Endothelial cell of umbilical vein (primary cell): ENCODE data around the gene TTLL7. TPM values are rescaled to one million over a fixed set of nuclear protein-coding genes. Genes with fewer than 3 reads are reported as not detected.

Source experiments
- BruUV-seq: library from RNA; stranded (reverse); fragments of 400-500 nt; replicated peaks from 2 replicates; lab custom pipeline; 2021; lab: Mats Ljungman, UMichigan
- CTCF ChIA-PET: fragments of 300-600, 350-600 bp; sonication (Branson Sonifier 250); formaldehyde crosslinking; loops from one replicate; lab custom pipeline; 2021; ENCODE audit warnings: antibody characterized with exemption, inconsistent platforms; lab: Charles Lee
- POLR2A ChIA-PET: fragments of 300-600, 350-600 bp; sonication (Branson Sonifier 250); formaldehyde crosslinking; loops from one replicate; lab custom pipeline; 2021; ENCODE audit warnings: antibody characterized with exemption, inconsistent platforms; lab: Charles Lee
- DNase-seq: peaks from one replicate; pipeline ENCODE4 v3.0.0-alpha.2; 2011; ENCODE audit warnings: low read depth, low spot score
- FAIRE-seq: peaks from 2 replicates; lab custom pipeline; 2011; peaks lifted over from hg19 to GRCh38; lab: Jason Lieb, UNC
- H2AFZ ChIP-seq: 2 replicates; pipeline ENCODE4 v1.6.0; 2012; ENCODE audit warnings: low read depth, low read length, control low read depth, inconsistent platforms
- H3K27ac ChIP-seq: 2 replicates; pipeline ENCODE4 v1.5.1; 2011; ENCODE audit warnings: low read depth, mild to moderate bottlenecking, control low read depth, low read length, moderate library complexity; ENCODE audit not compliant: insufficient read depth
- H3K27me3 ChIP-seq, 2 experiments: 2 replicates each; pipeline versions ENCODE4 v1.6.0 to v1.6.1; 2011; ENCODE audit warnings: low read length in 2 of 2, mixed read lengths in 1 of 2; ENCODE audit not compliant: control insufficient read depth in 2 of 2, insufficient read depth in 2 of 2
- H3K36me3 ChIP-seq, 2 experiments: 2 replicates in 1 of 2; 3 replicates in 1 of 2; pipeline ENCODE4 v1.5.1; 2011; ENCODE audit warnings: low read length in 2 of 2, mild to moderate bottlenecking in 1 of 2, moderate library complexity in 1 of 2; ENCODE audit not compliant: control insufficient read depth in 2 of 2, insufficient read depth in 2 of 2; ENCODE audit errors: extremely low read depth in 1 of 2
- H3K4me1 ChIP-seq: 3 replicates; pipeline ENCODE4 v1.5.1; 2011; ENCODE audit warnings: mild to moderate bottlenecking, low read length; ENCODE audit not compliant: control insufficient read depth, insufficient read depth; ENCODE audit errors: extremely low read depth
- H3K4me2 ChIP-seq: 2 replicates; pipeline ENCODE4 v1.6.1; 2011; ENCODE audit warnings: low read length, control low read depth, mixed read lengths; ENCODE audit not compliant: insufficient read depth
- H3K4me3 ChIP-seq, 3 experiments: fragments of 200-600 bp in 1 of 3; sonication (generic), shearing (Covaris generic) in 1 of 3; replicated peaks in 1 of 3; 2 replicates each; pipeline ENCODE4 v1.5.1; 2011 to 2016; ENCODE audit warnings: control low read depth in 3 of 3, low read length in 3 of 3, mild to moderate bottlenecking in 2 of 3, inconsistent platforms in 1 of 3, low read depth in 1 of 3, moderate library complexity in 1 of 3; ENCODE audit not compliant: insufficient read depth in 1 of 3
- H3K79me2 ChIP-seq: 2 replicates; pipeline ENCODE4 v1.6.0; 2012; ENCODE audit warnings: low read length, inconsistent platforms; ENCODE audit not compliant: control insufficient read depth, insufficient read depth
- H3K9ac ChIP-seq: replicated peaks from 2 replicates; pipeline ENCODE3; 2011; ENCODE audit warnings: low read length, control low read depth; ENCODE audit not compliant: insufficient read depth; ENCODE audit errors: extremely low read depth
- H3K9me1 ChIP-seq: replicated peaks from 3 replicates; pipeline ENCODE4 v1.6.0; 2011; ENCODE audit warnings: mild to moderate bottlenecking, low read length; ENCODE audit not compliant: control insufficient read depth, insufficient read depth; ENCODE audit errors: extremely low read depth
- H3K9me3 ChIP-seq: replicated peaks from 2 replicates; pipeline ENCODE4 v1.5.1; 2012; ENCODE audit warnings: low read length, inconsistent platforms; ENCODE audit not compliant: control insufficient read depth, insufficient read depth
- H4K20me1 ChIP-seq: replicated peaks from 2 replicates; pipeline ENCODE3; 2011; ENCODE audit warnings: mild to moderate bottlenecking, low read length; ENCODE audit not compliant: control insufficient read depth, insufficient read depth; ENCODE audit errors: extremely low read depth
- CTCF ChIP-seq, 2 donors: IDR thresholded peaks; 1 replicate in 1 of 2; 2 replicates in 1 of 2; pipeline ENCODE4 v1.5.1; 2011; ENCODE audit warnings: low read length in 2 of 2, mild to moderate bottlenecking in 2 of 2, moderate library complexity in 2 of 2, control low read depth in 1 of 2, inconsistent platforms in 1 of 2, low read depth in 1 of 2; ENCODE audit not compliant: insufficient read depth in 1 of 2; ENCODE audit errors: extremely low read depth in 1 of 2
- EZH2 ChIP-seq: IDR thresholded peaks from 2 replicates; pipeline ENCODE4 v1.6.1; 2012; ENCODE audit warnings: borderline replicate concordance, low read depth, mild to moderate bottlenecking, moderate library complexity, low read length, inconsistent platforms; ENCODE audit not compliant: severe bottlenecking
- FOS ChIP-seq: IDR thresholded peaks from 2 replicates; pipeline ENCODE4 v1.6.1; 2011; ENCODE audit warnings: mild to moderate bottlenecking, low read length, moderate library complexity, borderline replicate concordance; ENCODE audit not compliant: insufficient read depth
- GATA2 ChIP-seq: IDR thresholded peaks from 2 replicates; pipeline ENCODE4 v1.7.0; 2011; ENCODE audit warnings: low read depth, mild to moderate bottlenecking, moderate library complexity, mixed read lengths, low read length; ENCODE audit not compliant: insufficient read length, insufficient read depth
- JUN ChIP-seq: IDR thresholded peaks from 2 replicates; pipeline ENCODE4 v1.6.1; 2011; ENCODE audit warnings: borderline replicate concordance, low read depth; ENCODE audit not compliant: insufficient read length, insufficient read depth
- MAX ChIP-seq: IDR thresholded peaks from 2 replicates; pipeline ENCODE4 v1.6.1; 2011; ENCODE audit not compliant: insufficient read depth, insufficient read length
- MYC ChIP-seq: IDR thresholded peaks from one replicate; pipeline ENCODE4 v1.6.1; 2011; ENCODE audit warnings: mild to moderate bottlenecking, low read depth, low read length
- POLR2A ChIP-seq: IDR thresholded peaks from 2 replicates; pipeline ENCODE4 v1.6.1; 2012; ENCODE audit warnings: low read depth, mild to moderate bottlenecking, control low read depth, low read length
- POLR2AphosphoS5 ChIP-seq: IDR thresholded peaks from 2 replicates; pipeline ENCODE4 v1.6.1; 2012; ENCODE audit warnings: low read depth, mild to moderate bottlenecking, control low read depth, low read length, moderate library complexity; ENCODE audit not compliant: insufficient read depth
- dilution Hi-C: fragments of 300-500 bp; cut with MboI; formaldehyde crosslinking; loops from one replicate; pipeline ENCODE4 v1.15.0; 2019; ENCODE audit warnings: low sequenced_read_pairs; ENCODE audit not compliant: extremely low pct_ligation_motif_present
- intact Hi-C: fragments of 100-400 bp; cut with micrococcal nuclease; formaldehyde crosslinking; loops from one replicate; pipeline ENCODE4 v1.10.0; 2022
- polyA plus RNA-seq, 4 experiments: library from polyadenylated mRNA; depleted of rRNA in 3 of 4; stranded (reverse) in 3 of 4; unstranded in 1 of 4; fragments of >200 nt; gene quantifications; 2 replicates each; pipeline versions ENCODE4 v1.2.1 to v1.2.3, GENCODE V29; 2011 to 2012; ENCODE audit warnings: missing spikeins in 1 of 4
- total RNA-seq: library from RNA; stranded (reverse); gene quantifications from 2 replicates; pipeline ENCODE4 v1.2.3, GENCODE V29; 2021

The TTLL7 gene
- total and polyA plus RNA-seq, 2 donors (not counting 3 experiments of a cell fraction or from before 2014, with no cell fraction given) = 2.1 to 11.7 TPM

GRCh38 chr1:83929184-83929583 lies 69.7 kb downstream of the TTLL7 start:
- DNase-seq = no peak
- H2AFZ ChIP-seq = no peak overlapping the region
- dilution Hi-C loops = no loop called here
- POLR2A ChIA-PET = interaction anchor here (0.6 kb wide), 1 partner anchor 31 kb away, joined by 5 read pairs; no protein-coding TSS in a partner anchor
- H3K9me1 ChIP-seq = no peaks in the 10 kb centered on the region
- H4K20me1 ChIP-seq = no peaks in the 10 kb centered on the region
- intact Hi-C loops = no loop called here
- no TSS peak for BruUV-seq
- H3K4me2 ChIP-seq = no peak overlapping the region
- TF ChIP-seq MYC = no peak
- no peak for TF ChIP-seq EZH2
- no peak for TF ChIP-seq POLR2A
- no peak for TF ChIP-seq FOS
- no peak for TF ChIP-seq MAX
- TF ChIP-seq POLR2AphosphoS5 = no peak
- no peak for TF ChIP-seq JUN
- TF ChIP-seq GATA2 = no peak
- no peak for TF ChIP-seq CTCF (IDR thresholded peaks at IDR 0.05; ENCODE audit: extremely low read depth in 1 of 2, insufficient read depth in 1 of 2, low read depth in 1 of 2, low read length in 2 of 2)
- CTCF ChIA-PET = interaction anchor here (0.9 to 8.4 kb wide), 4 partner anchors 193 to 853 kb away, joined by 3 to 231 read pairs (median 3); no protein-coding TSS in a partner anchor
- FAIRE-seq = no peak
- H3K9ac ChIP-seq = no peak overlapping the region
- no peaks in the 10 kb centered on the region for H3K9me3 ChIP-seq
- H3K27ac ChIP-seq = no peak overlapping the region
- no peak overlapping the region for H3K4me3 ChIP-seq
- H3K27me3 ChIP-seq = no peaks in the 10 kb centered on the region
- no peaks in the 10 kb centered on the region for H3K36me3 ChIP-seq
- H3K79me2 ChIP-seq = no peaks in the 10 kb centered on the region
- no peaks in the 10 kb centered on the region for H3K4me1 ChIP-seq
